ENCODE data around the gene RARB. TPM values are rescaled to one million over a fixed set of nuclear protein-coding genes. Genes with fewer than 3 reads are reported as not detected.

The RARB gene
- total RNA-seq, 1 donor from 2014 or later = 15.0 TPM

DNA sequence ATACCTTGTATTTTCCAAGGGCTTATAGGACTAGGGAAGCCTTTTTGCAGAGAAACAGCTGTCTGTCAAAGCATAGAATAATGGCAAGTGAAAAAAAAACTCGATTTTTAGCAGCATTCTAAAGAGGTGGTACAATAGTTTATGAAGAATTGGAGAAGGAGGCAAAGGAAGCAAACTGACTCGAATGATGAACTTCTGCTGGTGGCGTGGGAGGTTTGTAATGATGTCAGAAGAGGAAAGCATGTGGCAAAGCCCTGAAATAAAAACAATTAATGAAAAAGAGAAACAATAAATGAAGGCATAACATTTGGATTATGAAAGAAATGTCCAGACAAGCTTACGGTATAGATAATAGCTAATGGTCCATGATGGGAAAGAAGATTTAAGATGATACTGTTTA, 77.5 kb downstream of the RARB start:
- no peak for TF ChIP-seq POLR2A (IDR thresholded peaks at IDR 0.05)
- TF ChIP-seq POLR2AphosphoS5 (IDR thresholded peaks at IDR 0.05; ENCODE audit: insufficient read depth in 1 of 2, low read depth in 1 of 2) = no peak
- TF ChIP-seq, protein P1, sequence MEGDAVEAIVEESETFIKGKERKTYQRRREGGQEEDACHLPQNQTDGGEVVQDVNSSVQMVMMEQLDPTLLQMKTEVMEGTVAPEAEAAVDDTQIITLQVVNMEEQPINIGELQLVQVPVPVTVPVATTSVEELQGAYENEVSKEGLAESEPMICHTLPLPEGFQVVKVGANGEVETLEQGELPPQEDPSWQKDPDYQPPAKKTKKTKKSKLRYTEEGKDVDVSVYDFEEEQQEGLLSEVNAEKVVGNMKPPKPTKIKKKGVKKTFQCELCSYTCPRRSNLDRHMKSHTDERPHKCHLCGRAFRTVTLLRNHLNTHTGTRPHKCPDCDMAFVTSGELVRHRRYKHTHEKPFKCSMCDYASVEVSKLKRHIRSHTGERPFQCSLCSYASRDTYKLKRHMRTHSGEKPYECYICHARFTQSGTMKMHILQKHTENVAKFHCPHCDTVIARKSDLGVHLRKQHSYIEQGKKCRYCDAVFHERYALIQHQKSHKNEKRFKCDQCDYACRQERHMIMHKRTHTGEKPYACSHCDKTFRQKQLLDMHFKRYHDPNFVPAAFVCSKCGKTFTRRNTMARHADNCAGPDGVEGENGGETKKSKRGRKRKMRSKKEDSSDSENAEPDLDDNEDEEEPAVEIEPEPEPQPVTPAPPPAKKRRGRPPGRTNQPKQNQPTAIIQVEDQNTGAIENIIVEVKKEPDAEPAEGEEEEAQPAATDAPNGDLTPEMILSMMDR (IDR thresholded peaks at IDR 0.05) = no peak
- no peaks in the 10 kb centered on the region for H3K27me3 ChIP-seq
- H3K36me3 ChIP-seq = no peaks in the 10 kb centered on the region
- no peak for DNase-seq (ENCODE audit: extremely low spot score in 2 of 2)
- no peaks in the 10 kb centered on the region for H3K9me3 ChIP-seq
- no peak overlapping the region for H3K4me3 ChIP-seq
- no peak overlapping the region for H3K27ac ChIP-seq
- peaks cover 7% of the 10 kb centered on the region for H3K4me1 ChIP-seq
- intact Hi-C loops (cut with DNase I) = no loop called here

DNA sequence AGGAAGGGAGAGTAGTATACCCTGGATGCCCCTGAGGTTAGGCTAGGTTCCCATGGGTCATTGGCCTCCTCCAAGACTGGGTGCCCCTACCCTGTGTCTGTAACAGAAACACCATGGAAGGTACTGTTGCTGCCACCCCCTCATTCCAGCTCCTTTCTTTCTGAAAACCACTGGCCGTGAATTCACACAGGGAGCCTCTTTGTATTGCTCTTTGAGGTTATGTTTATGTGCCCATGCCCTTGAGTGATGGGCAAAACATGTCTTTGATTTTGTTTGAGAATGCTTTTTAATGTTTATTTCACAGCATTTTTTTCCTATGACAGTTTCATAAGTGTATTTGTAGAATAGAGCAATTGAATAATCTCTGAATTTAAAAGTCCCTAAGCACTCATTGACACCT, 79.7 kb downstream of the RARB start:
- Histone ChIP-seq H3K4me1 (peaks cover 7% of the 10 kb centered on the region), H3K4me3 (no peak overlapping the region), H3K9me3 (no peaks in the 10 kb centered on the region), H3K27me3 (no peaks in the 10 kb centered on the region), H3K36me3 (no peaks in the 10 kb centered on the region), H3K27ac (no peak overlapping the region)
- TF ChIP-seq POLR2A (IDR thresholded peaks at IDR 0.05) (no peak), POLR2AphosphoS5 (IDR thresholded peaks at IDR 0.05; ENCODE audit: insufficient read depth in 1 of 2, low read depth in 1 of 2) (no peak)
- TF ChIP-seq, protein P1 (IDR thresholded peaks at IDR 0.05) = no peak
- no peak for DNase-seq (ENCODE audit: extremely low spot score in 2 of 2)
- intact Hi-C loops (cut with DNase I) = no loop called here

DNA sequence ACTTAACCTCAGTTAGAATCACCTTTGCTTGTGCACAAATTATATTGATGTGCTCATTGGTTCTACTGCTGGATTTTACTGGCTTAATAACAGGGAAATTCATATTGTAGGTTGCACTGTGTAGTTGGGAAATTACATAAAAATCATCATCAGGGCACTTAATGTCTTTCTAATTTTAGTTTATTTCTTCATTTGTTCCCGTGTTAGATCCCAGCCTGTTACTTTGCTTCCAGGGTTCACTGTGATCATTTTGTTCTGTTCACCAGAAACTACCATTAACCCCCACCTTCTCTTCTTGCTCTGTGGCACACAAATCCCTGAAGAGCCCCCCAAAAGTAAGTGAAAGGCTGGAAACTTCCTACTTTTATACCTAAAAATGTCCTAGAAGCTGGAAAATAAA, 80.4 kb downstream of the RARB start:
- TF ChIP-seq POLR2AphosphoS5 (IDR thresholded peaks at IDR 0.05; ENCODE audit: insufficient read depth in 1 of 2, low read depth in 1 of 2) = no peak
- TF ChIP-seq, protein P1 (IDR thresholded peaks at IDR 0.05) = no peak
- TF ChIP-seq POLR2A (IDR thresholded peaks at IDR 0.05) = no peak
- H3K36me3 ChIP-seq = no peaks in the 10 kb centered on the region
- H3K4me1 ChIP-seq = peaks cover 7% of the 10 kb centered on the region
- DNase-seq (ENCODE audit: extremely low spot score in 2 of 2) = no peak
- H3K27ac ChIP-seq = no peak overlapping the region
- no peaks in the 10 kb centered on the region for H3K9me3 ChIP-seq
- H3K27me3 ChIP-seq = no peaks in the 10 kb centered on the region
- intact Hi-C loops (cut with DNase I) = no loop called here
- no peak overlapping the region for H3K4me3 ChIP-seq

DNA sequence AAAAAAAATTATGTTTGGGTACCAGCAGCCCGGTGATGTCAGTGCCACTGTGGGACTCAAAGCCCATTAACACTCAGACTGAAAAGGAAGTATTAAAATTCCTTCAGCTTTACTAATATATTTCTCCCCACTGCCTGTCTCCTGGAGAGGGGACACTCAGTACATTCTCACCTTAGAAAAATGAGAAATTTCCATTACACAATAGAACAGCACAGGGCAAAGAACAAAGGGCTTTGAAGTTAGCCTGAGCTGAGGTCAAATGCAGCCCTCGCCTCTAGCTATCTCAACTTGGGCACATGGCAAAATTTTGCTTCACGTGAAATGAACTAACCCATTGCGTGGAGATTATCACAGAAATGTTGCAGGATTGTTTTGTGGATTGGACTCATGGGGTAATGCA, 80.8 kb downstream of the RARB start:
- Histone ChIP-seq H3K4me3 (no peak overlapping the region), H3K36me3 (no peaks in the 10 kb centered on the region), H3K27me3 (no peaks in the 10 kb centered on the region), H3K27ac (no peak overlapping the region), H3K9me3 (no peaks in the 10 kb centered on the region), H3K4me1 (peaks cover 7% of the 10 kb centered on the region)
- intact Hi-C loops (cut with DNase I) = no loop called here
- no peak for DNase-seq (ENCODE audit: extremely low spot score in 2 of 2)
- no peak for TF ChIP-seq POLR2AphosphoS5 (IDR thresholded peaks at IDR 0.05; ENCODE audit: insufficient read depth in 1 of 2, low read depth in 1 of 2)
- TF ChIP-seq POLR2A (IDR thresholded peaks at IDR 0.05) = no peak
- TF ChIP-seq, protein P1 (IDR thresholded peaks at IDR 0.05) = no peak

DNA sequence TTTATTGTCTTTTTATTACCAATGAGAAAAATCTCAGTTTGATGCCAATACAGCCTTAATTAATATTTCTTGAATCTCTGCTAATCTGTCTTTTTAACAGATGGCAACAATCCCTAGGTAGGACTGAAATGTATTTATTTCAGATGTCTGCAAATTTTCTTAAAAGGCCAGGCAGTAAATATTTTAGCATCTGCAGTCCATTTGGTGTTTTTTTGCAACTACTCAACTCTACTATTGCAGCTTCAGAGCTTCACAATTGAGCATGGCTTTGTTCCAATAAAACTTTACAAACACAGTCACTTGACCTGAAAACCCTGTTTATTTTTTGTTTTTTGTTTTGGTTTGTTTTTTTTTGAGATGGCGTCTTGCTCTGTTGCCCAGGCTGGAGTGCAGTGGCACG, 82.7 kb downstream of the RARB start:
- no peak for TF ChIP-seq POLR2A (IDR thresholded peaks at IDR 0.05)
- no peak for TF ChIP-seq POLR2AphosphoS5 (IDR thresholded peaks at IDR 0.05; ENCODE audit: insufficient read depth in 1 of 2, low read depth in 1 of 2)
- TF ChIP-seq, protein P1 (IDR thresholded peaks at IDR 0.05) = no peak
- no peaks in the 10 kb centered on the region for H3K36me3 ChIP-seq
- no peak overlapping the region for H3K4me3 ChIP-seq
- H3K9me3 ChIP-seq = no peaks in the 10 kb centered on the region
- H3K27ac ChIP-seq = no peak overlapping the region
- DNase-seq (ENCODE audit: extremely low spot score in 2 of 2) = no peak
- no peaks in the 10 kb centered on the region for H3K27me3 ChIP-seq
- intact Hi-C loops (cut with DNase I) = no loop called here
- peaks cover 7% of the 10 kb centered on the region for H3K4me1 ChIP-seq

All from vagina (tissue), 2 donors.